ENCODE results near the gene RIT1. TPM values are rescaled to one million over a fixed set of nuclear protein-coding genes. Genes with fewer than 3 reads are reported as not detected.
"Not testable (repeated sequence)": the region's sequence is repeated elsewhere in the genome, so short reads cannot be mapped to it uniquely, and the experiment has no call there.

Gene RIT1
- total RNA-seq, 1 donor from 2014 or later = 30.1 TPM

GRCh38 chr1:155932081-155932480 is 20.9 kb upstream of the RIT1 start:
- no peak for DNase-seq (ENCODE audit: low spot score, unreplicated experiment)
- Mint-ChIP-seq H3K9me3 (ENCODE audit: low read depth) (no peaks in the 10 kb centered on the region), H3K4me1 (ENCODE audit: low read depth) (peaks cover 18% of the 10 kb centered on the region), H3K36me3 (ENCODE audit: insufficient read depth) (peaks cover 17% of the 10 kb centered on the region), H3K27me3 (no peaks in the 10 kb centered on the region), H3K4me3 (ENCODE audit: low read depth) (peak overlapping the region; percentile 52), H3K27ac (no peak overlapping the region)
- TF ChIP-seq CTCF (IDR thresholded peaks at IDR 0.05; ENCODE audit: unreplicated experiment) = no peak

GRCh38 chr1:155931332-155932038 is 20.3 kb upstream of the RIT1 start:
- DNase-seq (ENCODE audit: low spot score, unreplicated experiment) = no peak
- H3K9me3 Mint-ChIP-seq (ENCODE audit: low read depth) = no peaks in the 10 kb centered on the region
- H3K4me1 Mint-ChIP-seq (ENCODE audit: low read depth) = peaks cover 18% of the 10 kb centered on the region
- H3K4me3 Mint-ChIP-seq (ENCODE audit: low read depth) = peak overlapping the region; percentile 56
- no peaks in the 10 kb centered on the region for H3K27me3 Mint-ChIP-seq
- H3K27ac Mint-ChIP-seq = peak overlapping the region; percentile 85
- TF ChIP-seq CTCF (IDR thresholded peaks at IDR 0.05; ENCODE audit: unreplicated experiment) = no peak
- H3K36me3 Mint-ChIP-seq (ENCODE audit: insufficient read depth) = peaks cover 23% of the 10 kb centered on the region

- H3K9me3 Mint-ChIP-seq (ENCODE audit: low read depth); H3K27ac Mint-ChIP-seq; H3K27me3 Mint-ChIP-seq; DNase-seq (ENCODE audit: low spot score, unreplicated experiment): not testable (repeated sequence)
- H3K4me1 Mint-ChIP-seq (ENCODE audit: low read depth) = peaks cover 18% of the 10 kb centered on the region
- H3K4me3 Mint-ChIP-seq (ENCODE audit: low read depth) = peak overlapping the region; percentile 56
- peaks cover 26% of the 10 kb centered on the region for H3K36me3 Mint-ChIP-seq (ENCODE audit: insufficient read depth)
Observed at GRCh38 chr1:155930725-155931124, 19.6 kb upstream of the RIT1 start.

GRCh38 chr1:155929057-155929456 is 17.9 kb upstream of the RIT1 start:
- no peaks in the 10 kb centered on the region for H3K27me3 Mint-ChIP-seq
- DNase-seq (ENCODE audit: low spot score, unreplicated experiment) = no peak
- peaks cover 18% of the 10 kb centered on the region for H3K4me1 Mint-ChIP-seq (ENCODE audit: low read depth)
- no peaks in the 10 kb centered on the region for H3K9me3 Mint-ChIP-seq (ENCODE audit: low read depth)
- H3K36me3 Mint-ChIP-seq (ENCODE audit: insufficient read depth) = peaks cover 30% of the 10 kb centered on the region
- no peak overlapping the region for H3K27ac Mint-ChIP-seq
- TF ChIP-seq CTCF (IDR thresholded peaks at IDR 0.05; ENCODE audit: unreplicated experiment) = no peak
- H3K4me3 Mint-ChIP-seq (ENCODE audit: low read depth) = no peak overlapping the region

GRCh38 chr1:155925506-155925905 is 14.4 kb upstream of the RIT1 start:
- Mint-ChIP-seq H3K4me3 (ENCODE audit: low read depth) (no peak overlapping the region), H3K9me3 (ENCODE audit: low read depth) (no peaks in the 10 kb centered on the region), H3K27ac (no peak overlapping the region), H3K4me1 (ENCODE audit: low read depth) (peaks cover 3% of the 10 kb centered on the region), H3K27me3 (no peaks in the 10 kb centered on the region), H3K36me3 (ENCODE audit: insufficient read depth) (peaks cover 41% of the 10 kb centered on the region)
- no peak for TF ChIP-seq CTCF (IDR thresholded peaks at IDR 0.05; ENCODE audit: unreplicated experiment)
- no peak for DNase-seq (ENCODE audit: low spot score, unreplicated experiment)

- H3K27ac Mint-ChIP-seq = no peak overlapping the region
- peaks cover 39% of the 10 kb centered on the region for H3K36me3 Mint-ChIP-seq (ENCODE audit: insufficient read depth)
- no peak for TF ChIP-seq CTCF (IDR thresholded peaks at IDR 0.05; ENCODE audit: unreplicated experiment)
Observed at GRCh38 chr1:155920717-155921116, 9.6 kb upstream of the RIT1 start.

More at GRCh38 chr1:155920717-155921116, 9.6 kb upstream of the RIT1 start:
- no peak overlapping the region for H3K4me3 Mint-ChIP-seq (ENCODE audit: low read depth)
- no peaks in the 10 kb centered on the region for H3K9me3 Mint-ChIP-seq (ENCODE audit: low read depth)
- H3K4me1 Mint-ChIP-seq (ENCODE audit: low read depth) = no peaks in the 10 kb centered on the region
- no peaks in the 10 kb centered on the region for H3K27me3 Mint-ChIP-seq
- DNase-seq (ENCODE audit: low spot score, unreplicated experiment) = no peak
